Activated T-helper 1 cell treated with anti-CD3 and anti-CD28 coated beads, Interleukin-2, amount 50 U/mL, for 16 hours (primary cell): ENCODE measurements around the gene ZNF587B.
"Not testable (repeated sequence)": the region's sequence is repeated elsewhere in the genome, so short reads cannot be mapped to it uniquely, and the experiment has no call there.

Experiments used
- DNase-seq, 2 donors: peaks; one replicate each; pipeline ENCODE4 v3.0.0-alpha.2; 2020; ENCODE audit warnings: low read depth in 1 of 2, low spot score in 1 of 2

The ZNF587B gene

GRCh38 chr19:57818378-57818777, 11.7 kb upstream of the ZNF587B start:
- no peak for DNase-seq

DNA sequence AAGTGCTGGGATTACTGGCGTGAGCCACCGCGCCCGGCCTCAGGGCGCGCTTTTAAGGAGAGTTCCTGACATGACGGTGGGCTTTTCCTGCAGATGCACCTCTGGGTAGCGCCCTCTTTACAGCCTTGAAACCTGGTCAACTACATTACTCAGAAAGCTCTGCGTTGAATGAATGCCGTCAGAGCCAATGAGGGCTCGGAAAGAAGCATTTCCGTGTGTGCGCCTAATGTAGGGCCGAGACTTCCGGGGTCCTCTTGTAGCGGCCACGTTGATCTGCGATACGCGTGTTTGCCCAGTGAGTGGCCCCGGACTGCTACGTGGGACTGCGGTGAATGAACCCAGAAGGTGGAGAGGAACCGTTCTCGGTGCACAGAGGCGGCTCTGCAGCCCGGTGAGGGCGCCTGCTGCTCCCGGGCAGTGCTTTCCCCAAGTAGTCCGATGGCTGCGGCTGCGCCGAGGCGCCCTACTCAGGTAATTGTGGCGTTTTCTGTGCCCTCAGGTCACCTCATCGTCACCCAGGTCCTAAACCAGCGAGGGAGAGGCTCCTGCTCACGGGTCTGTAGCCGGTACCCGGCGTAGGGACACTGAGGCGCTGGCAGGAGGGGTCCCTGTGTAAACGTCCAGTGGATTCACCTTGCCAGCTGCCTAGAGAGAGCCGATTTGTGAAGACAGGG, 10.5 kb upstream of the ZNF587B start:
- DNase-seq = peak; percentile 49 to 72

GRCh38 chr19:57820599-57820998, 9.5 kb upstream of the ZNF587B start:
- DNase-seq = no peak

DNA sequence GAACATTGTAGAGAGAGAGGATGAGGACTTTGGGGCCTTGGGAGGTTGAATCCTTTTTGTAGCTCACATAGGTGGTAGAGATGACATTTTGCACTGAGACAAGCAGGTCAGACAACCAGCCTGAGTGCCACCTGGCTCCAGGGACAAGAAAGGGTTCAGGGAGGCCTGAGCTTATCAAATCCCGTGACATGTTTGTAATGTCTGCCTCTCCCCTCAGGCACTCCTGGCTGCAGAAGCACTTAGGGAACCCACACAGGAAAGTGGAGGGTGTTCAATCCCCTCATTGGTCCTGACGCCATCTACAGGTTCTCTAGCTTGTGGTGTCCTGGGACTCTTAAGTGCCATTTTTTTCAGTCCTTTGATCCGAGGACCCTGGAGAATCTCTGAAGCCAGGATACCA, 9.0 kb upstream of the ZNF587B start:
- not testable (repeated sequence) for DNase-seq

DNA sequence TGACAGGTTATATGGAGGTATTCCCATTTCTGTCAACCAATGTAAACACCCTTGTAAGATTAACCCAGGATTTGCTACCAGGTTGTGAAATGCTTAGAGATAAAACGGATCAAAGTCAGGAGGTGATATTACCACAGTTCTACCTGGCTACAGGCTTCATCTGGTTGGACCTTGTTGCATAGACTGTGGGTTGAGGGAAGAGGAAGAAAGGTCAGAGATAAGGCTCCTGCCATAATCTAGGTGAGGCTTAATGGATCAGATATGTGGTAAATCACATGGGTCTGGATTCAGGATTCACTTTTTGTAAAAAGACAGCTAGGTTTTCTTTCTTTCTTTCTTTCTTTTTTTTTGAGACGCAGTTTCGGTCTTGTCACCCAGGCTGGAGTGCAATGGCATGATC, 8.6 kb upstream of the ZNF587B start:
- DNase-seq = not testable (repeated sequence)

- DNase-seq = not testable (repeated sequence)
These were observed 6.9 kb upstream of the ZNF587B start for GRCh38 chr19:57823155-57823554.

DNA sequence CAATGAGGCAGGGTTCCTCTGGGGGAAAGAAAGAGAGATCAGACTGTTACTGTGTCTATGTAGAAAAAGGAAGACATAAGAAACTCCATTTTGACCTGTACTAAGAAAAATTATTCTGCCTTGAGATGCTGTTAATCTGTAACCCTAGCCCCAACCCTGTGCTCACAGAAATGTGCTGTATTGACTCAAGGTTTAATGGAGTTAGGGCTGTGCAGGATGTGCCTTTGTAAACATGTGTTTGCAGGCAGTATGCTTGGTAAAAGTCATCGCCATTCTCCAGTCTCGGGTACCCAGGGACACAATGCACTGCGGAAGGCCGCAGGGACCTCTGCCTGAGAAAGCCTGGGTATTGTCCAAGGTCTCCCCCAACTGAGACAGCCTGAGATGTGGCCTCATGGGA, 6.5 kb upstream of the ZNF587B start:
- not testable (repeated sequence) for DNase-seq

DNA sequence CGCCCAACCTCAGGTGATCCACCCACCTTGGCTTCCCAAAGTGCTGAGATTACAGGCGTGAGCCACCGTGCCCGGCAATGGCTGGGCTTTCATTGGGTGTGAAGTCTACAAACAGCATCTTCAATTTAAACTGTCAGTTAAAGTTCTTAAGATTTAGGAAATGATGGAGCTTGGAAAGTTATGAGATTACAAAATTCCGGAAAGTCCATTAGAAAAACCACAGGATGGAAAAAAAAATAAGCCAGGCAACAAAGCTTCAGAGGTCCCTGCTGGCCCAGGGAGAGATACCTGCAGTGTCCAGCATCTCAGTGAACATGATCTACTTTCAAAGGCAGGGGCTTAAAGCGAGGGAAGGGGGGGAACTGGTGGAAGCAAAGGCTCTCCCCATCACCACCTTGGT, 4.6 kb upstream of the ZNF587B start:
- DNase-seq = no peak

- DNase-seq = no peak
These were observed 783 bp upstream of the ZNF587B start for GRCh38 chr19:57829316-57829715.

GRCh38 chr19:57836991-57837390, 6.9 kb downstream of the ZNF587B start:
- not testable (repeated sequence) for DNase-seq

- not testable (repeated sequence) for DNase-seq
These were observed 8.6 kb downstream of the ZNF587B start for GRCh38 chr19:57838622-57839191.

DNA sequence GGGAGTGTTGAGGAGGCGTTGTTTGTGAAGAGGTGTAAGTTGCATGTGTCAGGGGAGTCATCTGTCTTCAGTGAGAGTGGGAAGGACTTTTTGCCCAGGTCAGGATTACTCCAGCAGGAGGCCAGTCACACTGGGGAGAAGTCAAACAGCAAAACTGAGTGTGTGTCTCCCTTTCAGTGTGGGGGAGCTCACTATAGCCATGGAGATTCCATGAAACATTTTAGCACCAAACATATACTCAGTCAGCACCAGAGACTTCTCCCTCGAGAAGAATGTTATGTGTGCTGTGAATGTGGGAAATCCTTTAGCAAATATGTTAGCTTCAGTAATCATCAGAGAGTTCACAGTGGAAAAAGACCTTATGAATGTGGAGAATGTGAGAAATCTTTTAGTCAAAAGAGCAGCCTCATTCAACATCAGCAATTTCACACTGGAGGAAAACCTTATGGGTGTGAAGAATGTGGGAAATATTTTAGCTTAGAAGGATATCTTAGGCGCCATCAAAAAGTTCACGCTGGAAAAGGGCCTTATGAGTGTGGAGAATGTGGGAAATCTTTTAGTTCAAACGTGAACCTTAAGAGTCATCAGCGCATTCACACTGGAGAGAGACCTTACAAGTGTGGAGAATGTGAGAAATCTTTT, 11.1 kb downstream of the ZNF587B start:
- no peak for DNase-seq

DNA sequence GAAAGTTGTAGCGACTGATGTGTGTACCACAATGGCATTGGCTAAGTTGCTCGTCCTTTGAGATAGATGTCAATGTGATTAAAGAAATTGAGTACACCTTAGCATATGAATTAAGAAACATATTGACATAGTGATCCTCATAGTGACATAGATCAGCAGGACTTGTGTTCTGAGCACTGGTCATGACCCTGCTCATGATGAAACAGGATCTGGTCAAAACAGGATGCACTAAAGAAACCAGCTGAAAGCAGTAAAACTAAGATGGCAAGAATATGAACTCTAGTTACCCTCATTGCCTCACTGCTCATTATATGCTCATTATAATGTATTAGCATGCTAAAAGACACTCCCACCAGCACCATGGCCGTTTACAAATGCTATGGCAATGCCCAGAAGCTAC, 17.1 kb downstream of the ZNF587B start:
- not testable (repeated sequence) for DNase-seq

DNA sequence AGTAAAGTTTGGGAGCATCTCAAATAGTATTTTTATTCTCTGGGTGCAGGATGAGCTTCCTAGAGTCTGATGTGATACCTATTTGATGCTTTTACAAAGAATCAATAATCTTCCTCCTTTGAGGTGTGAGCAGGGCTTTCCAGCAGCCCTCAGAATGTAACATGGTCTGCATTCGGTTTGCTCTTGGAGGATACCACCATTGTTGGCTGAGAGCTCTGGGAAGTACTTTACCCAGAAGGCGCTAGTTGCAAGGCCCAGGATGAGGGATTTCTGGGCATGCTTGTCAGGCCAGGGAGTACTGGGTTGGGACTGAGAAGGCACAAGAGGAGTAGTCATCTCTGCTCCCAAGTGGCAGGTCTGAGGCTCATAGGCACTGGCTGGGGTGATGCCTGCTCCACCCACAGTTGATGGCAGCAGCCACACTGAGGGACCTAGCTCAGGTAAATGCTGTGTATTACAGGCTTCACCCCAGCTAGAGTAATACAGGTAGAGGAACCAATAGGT, 19.1 kb downstream of the ZNF587B start:
- DNase-seq = not testable (repeated sequence)

GRCh38 chr19:57849666-57850473, 19.8 kb downstream of the ZNF587B start, which contains the start of gene ZNF587:
Gene ZNF587 (plus strand): TSS chr19:57849859. CDS start chr19:57850039, 180 bp downstream.
- DNase-seq = peak; percentile 49 to 68

GRCh38 chr19:57850553-57851017, 20.5 kb downstream of the ZNF587B start:
- DNase-seq = no peak

- DNase-seq = not testable (repeated sequence)
These were observed 21.9 kb downstream of the ZNF587B start for GRCh38 chr19:57851812-57852603.

DNA sequence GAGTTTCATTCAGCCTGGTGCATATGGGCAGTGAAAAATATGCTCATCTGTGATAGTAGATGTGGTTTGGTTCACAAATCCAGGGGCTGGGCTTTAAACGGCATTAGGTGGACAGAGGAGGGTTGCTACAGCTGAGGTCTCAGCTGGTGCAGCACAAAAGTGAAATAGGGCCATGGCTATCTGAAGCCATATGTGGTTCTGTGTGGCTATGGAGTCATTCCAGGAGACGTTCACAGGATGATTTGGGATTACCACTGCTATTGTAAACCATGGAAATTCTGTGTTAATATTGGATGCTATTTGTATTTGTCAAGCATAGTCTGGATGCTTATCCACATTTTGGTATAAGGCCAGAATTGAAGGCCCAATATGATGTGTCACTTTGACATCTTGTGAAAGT, 24.0 kb downstream of the ZNF587B start:
- not testable (repeated sequence) for DNase-seq

GRCh38 chr19:57862351-57862750, 32.3 kb downstream of the ZNF587B start:
- DNase-seq = not testable (repeated sequence)

- DNase-seq = no peak
These were observed 37.9 kb downstream of the ZNF587B start for GRCh38 chr19:57867868-57868492.
